Activated CD4-positive, alpha-beta T cell treated with anti-CD3 and anti-CD28 coated beads, Interleukin-2, amount 10 ng/mL, durations not matched to agents 7 days and 5 days (primary cell): ENCODE measurements around the gene MICU1. TPM values are rescaled to one million over a fixed set of nuclear protein-coding genes. Genes with fewer than 3 reads are reported as not detected.

Experiments
- CTCF ChIA-PET: fragments of 350-600 bp; sonication (Branson Sonifier 250); formaldehyde crosslinking; loops from one replicate; lab custom pipeline; 2021; ENCODE audit warnings: antibody characterized with exemption; lab: Charles Lee
- POLR2A ChIA-PET: fragments of 350-600 bp; sonication (Branson Sonifier 250); formaldehyde crosslinking; loops from one replicate; lab custom pipeline; 2021; ENCODE audit warnings: antibody characterized with exemption; lab: Charles Lee
- DNase-seq: peaks from one replicate; pipeline ENCODE4 v3.0.0-alpha.2; 2020
- H3K27ac Mint-ChIP-seq: one replicate; pipeline ENCODE4 v1.8.0; 2021; ENCODE audit warnings: mild to moderate bottlenecking, moderate library complexity, mixed read lengths
- H3K27me3 Mint-ChIP-seq: one replicate; pipeline ENCODE4 v1.8.0; 2021; ENCODE audit warnings: mixed read lengths
- H3K36me3 Mint-ChIP-seq: one replicate; pipeline ENCODE4 v1.8.0; 2021; ENCODE audit warnings: low read depth, mixed read lengths
- H3K4me1 Mint-ChIP-seq: one replicate; pipeline ENCODE4 v1.8.0; 2021; ENCODE audit warnings: mixed read lengths
- H3K4me3 Mint-ChIP-seq: one replicate; pipeline ENCODE4 v1.8.0; 2021; ENCODE audit warnings: mild to moderate bottlenecking, moderate library complexity, mixed read lengths
- H3K9me3 Mint-ChIP-seq: one replicate; pipeline ENCODE4 v1.8.0; 2021; ENCODE audit warnings: mixed read lengths
- total RNA-seq, 2 experiments: library from RNA; stranded (reverse); gene quantifications; one replicate each; pipeline ENCODE4 v1.2.3, GENCODE V29; 2021

MICU1 gene
- total RNA-seq, 2 experiments from 2014 or later: 27.3 to 28.7 TPM

GRCh38 chr10:72616716-72617115 lies 9.2 kb downstream of the MICU1 start:
- H3K27ac Mint-ChIP-seq: no peak overlapping the region
- DNase-seq: no peak
- no peak overlapping the region for H3K4me3 Mint-ChIP-seq
- peaks cover 7% of the 10 kb centered on the region for H3K4me1 Mint-ChIP-seq
- ChIA-PET POLR2A (no interaction called here), CTCF (no interaction called here)
- peaks cover 12% of the 10 kb centered on the region for H3K36me3 Mint-ChIP-seq
- H3K9me3 Mint-ChIP-seq: peaks cover 9% of the 10 kb centered on the region
- H3K27me3 Mint-ChIP-seq: no peaks in the 10 kb centered on the region

DNA sequence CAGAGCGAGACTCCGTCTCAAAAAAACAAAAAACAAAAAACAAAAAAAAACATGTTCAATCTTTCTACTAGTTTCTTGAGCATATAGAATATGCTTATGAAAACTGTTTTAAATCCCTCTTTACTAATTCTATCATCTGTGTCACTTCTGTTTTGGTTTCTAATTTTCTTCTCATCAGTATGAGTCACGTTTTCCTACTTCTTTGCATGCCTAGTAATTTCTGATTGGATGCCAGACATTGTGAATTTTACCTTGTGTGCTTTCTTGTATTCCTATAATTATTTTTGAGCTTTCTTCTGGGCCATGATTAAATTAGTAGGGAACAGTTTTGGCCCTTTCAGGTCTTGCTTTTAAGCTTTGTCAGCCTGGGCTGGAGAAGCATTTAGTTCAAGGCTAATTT lies 9.9 kb downstream of the MICU1 start:
- H3K9me3 Mint-ChIP-seq: peaks cover 9% of the 10 kb centered on the region
- CTCF ChIA-PET: interaction anchor here (0.7 kb wide), 1 partner anchor 42 kb away, joined by 4 read pairs; no protein-coding TSS in a partner anchor

GRCh38 chr10:72612203-72612826 lies 13.6 kb downstream of the MICU1 start:
- no peak for DNase-seq
- H3K4me3 Mint-ChIP-seq: no peak overlapping the region
- no peaks in the 10 kb centered on the region for H3K27me3 Mint-ChIP-seq
- peaks cover 11% of the 10 kb centered on the region for H3K4me1 Mint-ChIP-seq
- no peak overlapping the region for H3K27ac Mint-ChIP-seq
- POLR2A ChIA-PET: interaction anchor here (0.6 to 0.7 kb wide), 2 partner anchors 360 to 449 kb away, joined by 3 to 4 read pairs; no protein-coding TSS in a partner anchor
- peaks cover 19% of the 10 kb centered on the region for H3K36me3 Mint-ChIP-seq
- CTCF ChIA-PET: interaction anchor here (0.6 to 1.1 kb wide), 6 partner anchors 19 to 1015 kb away, joined by 3 to 4 read pairs (median 3); no protein-coding TSS in a partner anchor
- peaks cover 9% of the 10 kb centered on the region for H3K9me3 Mint-ChIP-seq

More for the DNA sequence above, 9.9 kb downstream of the MICU1 start:
- peaks cover 11% of the 10 kb centered on the region for H3K4me1 Mint-ChIP-seq
- POLR2A ChIA-PET: no interaction called here
- peaks cover 12% of the 10 kb centered on the region for H3K36me3 Mint-ChIP-seq
- H3K27ac Mint-ChIP-seq: no peak overlapping the region
- DNase-seq: no peak
- no peak overlapping the region for H3K4me3 Mint-ChIP-seq
- H3K27me3 Mint-ChIP-seq: no peaks in the 10 kb centered on the region

- Mint-ChIP-seq H3K36me3 (peaks cover 16% of the 10 kb centered on the region), H3K4me3 (no peak overlapping the region), H3K4me1 (peaks cover 11% of the 10 kb centered on the region), H3K27ac (no peak overlapping the region), H3K9me3 (peaks cover 7% of the 10 kb centered on the region), H3K27me3 (no peaks in the 10 kb centered on the region)
- POLR2A ChIA-PET: interaction anchor here (0.6 to 0.7 kb wide), 2 partner anchors 361 to 450 kb away, joined by 3 to 4 read pairs; no protein-coding TSS in a partner anchor
- CTCF ChIA-PET: interaction anchor here (0.6 to 1.1 kb wide), 4 partner anchors 14 to 951 kb away, joined by 3 read pairs; partner anchors contain the start of gene MICU1
- DNase-seq: no peak
Observed at GRCh38 chr10:72611783-72612182, 14.1 kb downstream of the MICU1 start.

DNA sequence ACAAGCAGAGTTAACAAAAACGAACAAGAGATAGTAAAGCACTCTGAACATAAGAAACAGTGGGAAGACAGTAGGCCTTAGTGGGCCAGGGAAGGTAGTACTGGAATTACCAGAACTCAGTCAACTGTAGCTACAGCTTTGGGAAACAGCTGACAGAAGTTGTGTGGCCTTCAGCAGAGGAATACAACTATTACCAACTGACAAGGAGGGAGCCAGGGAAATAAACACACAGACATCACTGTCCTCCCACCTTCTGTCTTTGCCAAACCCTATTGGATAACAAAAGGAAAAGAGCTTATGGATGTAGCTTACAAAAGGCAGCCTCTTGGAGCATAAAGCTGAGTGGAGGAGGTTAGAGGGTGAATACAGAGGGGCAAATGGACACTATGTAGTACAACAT lies 15.4 kb downstream of the MICU1 start:
- H3K4me3 Mint-ChIP-seq: no peak overlapping the region
- no peak for DNase-seq
- no peaks in the 10 kb centered on the region for H3K9me3 Mint-ChIP-seq
- CTCF ChIA-PET: interaction anchor here (1.1 kb wide), 1 partner anchor 15 kb away, joined by 3 read pairs; the partner anchor contains the start of gene MICU1
- peaks cover 6% of the 10 kb centered on the region for H3K36me3 Mint-ChIP-seq
- H3K4me1 Mint-ChIP-seq: peaks cover 8% of the 10 kb centered on the region
- H3K27me3 Mint-ChIP-seq: no peaks in the 10 kb centered on the region
- no peak overlapping the region for H3K27ac Mint-ChIP-seq
- POLR2A ChIA-PET: no interaction called here

DNA sequence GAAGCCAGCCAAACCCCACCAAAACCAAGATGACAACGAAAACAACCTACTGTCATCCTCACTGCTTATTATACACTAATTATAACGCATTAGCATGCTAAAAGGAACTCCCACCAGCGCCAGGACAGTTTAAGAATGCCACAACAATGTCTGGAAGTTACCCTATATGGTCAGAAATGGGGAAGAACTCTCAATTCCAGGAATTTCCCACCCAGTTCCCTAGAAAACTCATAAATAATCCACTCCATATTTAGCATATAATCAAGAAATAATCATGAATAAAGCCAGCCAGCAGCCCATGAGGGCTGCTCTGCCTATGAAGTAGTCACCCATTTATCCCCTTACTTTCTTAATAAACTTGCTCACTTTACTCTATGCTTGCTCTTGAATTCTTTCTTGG lies 20.8 kb downstream of the MICU1 start:
- Mint-ChIP-seq H3K9me3 (no peaks in the 10 kb centered on the region), H3K36me3 (peaks cover 6% of the 10 kb centered on the region), H3K27me3 (no peaks in the 10 kb centered on the region), H3K27ac (no peak overlapping the region), H3K4me1 (no peaks in the 10 kb centered on the region), H3K4me3 (no peak overlapping the region)
- ChIA-PET POLR2A (no interaction called here), CTCF (no interaction called here)
- DNase-seq: no peak

DNA sequence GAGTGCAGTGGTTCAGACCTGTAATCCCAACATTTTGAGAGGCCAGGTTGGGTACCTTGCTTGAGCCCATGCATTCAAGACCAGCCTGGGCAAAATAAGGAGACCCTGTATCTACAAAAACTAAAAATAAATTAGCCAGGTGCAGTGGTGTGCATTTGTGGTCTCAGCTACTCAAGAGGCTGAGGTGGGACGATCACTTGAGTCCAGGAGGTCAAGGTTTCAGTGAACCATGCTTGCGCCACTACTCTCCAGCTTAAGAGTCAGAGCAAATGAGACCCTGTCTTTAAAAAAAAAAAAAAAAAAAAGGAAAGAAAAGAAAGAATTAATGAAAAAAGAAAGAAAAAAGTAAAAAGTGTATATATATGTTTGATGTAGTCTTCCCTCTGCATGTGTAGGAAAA lies 24.7 kb downstream of the MICU1 start:
- Mint-ChIP-seq H3K27me3 (no peaks in the 10 kb centered on the region), H3K36me3 (peaks cover 2% of the 10 kb centered on the region), H3K4me1 (peaks cover 2% of the 10 kb centered on the region), H3K4me3 (no peak overlapping the region), H3K9me3 (no peaks in the 10 kb centered on the region), H3K27ac (no peak overlapping the region)
- ChIA-PET POLR2A (no interaction called here), CTCF (interaction anchor here (0.6 to 1.1 kb wide), 2 partner anchors 27 to 56 kb away, joined by 3 to 4 read pairs; no protein-coding TSS in a partner anchor)
- DNase-seq: no peak

DNA sequence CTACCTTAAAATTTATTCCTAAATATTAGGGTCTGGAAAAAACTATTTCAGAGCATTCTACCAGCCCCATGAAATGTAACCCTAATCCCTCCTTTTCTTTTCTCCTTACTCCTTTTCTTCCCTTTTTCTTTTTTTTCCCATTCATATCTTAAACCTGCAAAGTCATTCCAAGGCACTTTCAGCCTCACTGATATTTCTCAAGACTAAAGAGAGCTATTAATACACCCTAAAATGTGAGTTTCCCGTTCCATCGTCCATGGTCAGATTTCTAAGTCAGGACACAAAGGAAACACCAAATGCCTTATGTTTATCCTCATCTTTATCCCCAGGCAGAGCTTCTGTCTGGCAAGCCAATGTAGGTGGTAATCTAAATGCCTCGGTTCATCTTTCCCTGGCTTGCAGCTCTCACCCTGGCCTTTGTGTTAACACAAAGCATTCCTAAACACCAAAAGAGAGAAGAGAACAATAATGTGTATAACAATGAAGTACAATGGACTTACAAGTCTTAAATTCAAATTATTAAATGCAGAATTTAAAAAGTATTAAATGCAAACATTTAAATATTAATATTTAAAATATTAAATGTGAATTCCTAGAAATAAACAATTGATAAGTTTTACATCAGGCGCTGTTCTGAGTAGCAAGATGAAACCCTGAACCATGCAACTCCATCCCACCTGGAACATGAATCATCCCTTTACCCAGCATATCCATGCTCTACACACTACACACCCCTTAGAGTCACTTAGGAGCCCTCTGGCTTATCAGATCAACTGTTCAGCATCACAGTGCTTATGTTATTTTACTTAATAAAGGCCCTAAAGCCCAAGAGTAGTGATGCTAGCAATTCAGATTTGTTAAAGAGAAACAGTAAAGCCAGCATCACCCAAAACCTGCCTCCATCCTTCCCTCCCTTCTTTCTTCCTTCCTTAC lies 26.8 kb downstream of the MICU1 start:
- POLR2A ChIA-PET: no interaction called here
- no peak overlapping the region for H3K4me3 Mint-ChIP-seq
- no peak overlapping the region for H3K27ac Mint-ChIP-seq
- H3K9me3 Mint-ChIP-seq: no peaks in the 10 kb centered on the region
- H3K36me3 Mint-ChIP-seq: peaks cover 2% of the 10 kb centered on the region
- no peaks in the 10 kb centered on the region for H3K27me3 Mint-ChIP-seq
- DNase-seq: no peak
- peaks cover 2% of the 10 kb centered on the region for H3K4me1 Mint-ChIP-seq
- CTCF ChIA-PET: interaction anchor here (0.7 kb wide), 1 partner anchor 752 kb away, joined by 3 read pairs; no protein-coding TSS in a partner anchor

DNA sequence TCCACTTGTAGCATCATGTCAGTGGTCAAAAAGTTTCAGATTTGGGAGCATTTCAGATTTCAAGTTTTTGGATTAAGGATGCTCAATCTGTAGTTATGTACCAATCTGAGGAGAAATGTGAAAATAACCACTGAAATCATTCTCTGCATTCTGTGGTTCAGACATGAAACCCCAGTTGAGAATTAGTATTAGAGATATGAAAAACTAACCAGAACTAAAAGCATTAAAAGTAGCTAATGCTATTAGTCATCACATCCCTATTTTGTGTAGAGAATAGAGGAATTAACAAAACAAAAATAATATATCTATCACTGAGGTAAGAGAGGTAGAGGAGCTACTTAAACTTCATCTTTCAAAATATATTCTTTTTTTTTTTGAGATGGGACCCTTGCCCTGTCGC lies 28.0 kb downstream of the MICU1 start:
- Mint-ChIP-seq H3K27me3 (no peaks in the 10 kb centered on the region), H3K36me3 (peaks cover 5% of the 10 kb centered on the region), H3K27ac (no peak overlapping the region), H3K4me1 (peaks cover 2% of the 10 kb centered on the region), H3K9me3 (no peaks in the 10 kb centered on the region), H3K4me3 (no peak overlapping the region)
- no peak for DNase-seq
- POLR2A ChIA-PET: no interaction called here
- CTCF ChIA-PET: no interaction called here

DNA sequence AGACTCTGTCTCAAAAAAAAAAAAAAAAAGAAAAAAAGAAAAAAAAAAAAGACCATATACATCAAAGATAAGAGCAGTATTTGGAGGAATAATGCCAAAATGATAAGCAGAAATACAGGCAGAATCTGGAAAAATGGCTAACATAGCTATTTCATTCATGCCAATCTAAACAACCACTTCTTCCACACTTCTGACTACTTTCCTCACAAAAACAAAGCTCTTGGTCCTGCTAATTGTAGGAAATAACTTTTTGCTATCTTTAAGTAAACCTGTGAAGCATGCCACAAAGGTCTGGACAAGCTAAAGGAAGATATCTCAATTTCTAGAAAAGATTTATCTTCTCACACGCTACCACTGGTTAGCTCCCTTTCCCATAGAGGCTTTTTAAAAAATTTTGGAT lies 30.4 kb downstream of the MICU1 start:
- CTCF ChIA-PET: interaction anchor here (0.6 kb wide), 1 partner anchor 63 kb away, joined by 3 read pairs; no protein-coding TSS in a partner anchor
- Mint-ChIP-seq H3K4me3 (no peak overlapping the region), H3K27ac (no peak overlapping the region), H3K27me3 (no peaks in the 10 kb centered on the region), H3K4me1 (peaks cover 5% of the 10 kb centered on the region), H3K36me3 (peaks cover 10% of the 10 kb centered on the region), H3K9me3 (peaks cover 4% of the 10 kb centered on the region)
- no peak for DNase-seq
- POLR2A ChIA-PET: no interaction called here

DNA sequence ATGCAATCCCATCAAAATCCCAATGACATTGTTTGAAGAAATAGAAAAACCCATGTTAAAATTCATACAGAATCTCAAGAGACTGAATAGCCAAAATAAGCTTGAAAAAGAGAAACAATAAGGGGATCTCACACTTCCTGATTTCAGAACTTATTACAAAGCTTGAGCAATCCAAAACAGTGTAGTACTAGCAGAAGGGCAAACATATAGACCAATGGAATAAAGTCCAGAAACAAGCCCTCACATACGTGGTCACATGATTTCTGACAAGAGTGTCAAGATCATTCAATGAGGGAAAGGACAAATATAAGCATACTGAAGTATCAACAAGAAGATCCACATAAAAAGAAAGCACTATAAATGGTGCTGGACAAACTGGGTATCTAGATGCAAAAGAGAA lies 31.9 kb downstream of the MICU1 start:
- POLR2A ChIA-PET: no interaction called here
- Mint-ChIP-seq H3K4me1 (peaks cover 3% of the 10 kb centered on the region), H3K27me3 (no peaks in the 10 kb centered on the region), H3K4me3 (no peak overlapping the region), H3K9me3 (peaks cover 4% of the 10 kb centered on the region), H3K27ac (no peak overlapping the region), H3K36me3 (peaks cover 12% of the 10 kb centered on the region)
- CTCF ChIA-PET: no interaction called here
- DNase-seq: no peak

GRCh38 chr10:72588266-72588665 lies 37.6 kb downstream of the MICU1 start:
- Mint-ChIP-seq H3K36me3 (peaks cover 10% of the 10 kb centered on the region), H3K27ac (no peak overlapping the region)
- CTCF ChIA-PET: no interaction called here

More at GRCh38 chr10:72588266-72588665, 37.6 kb downstream of the MICU1 start:
- Mint-ChIP-seq H3K4me3 (no peak overlapping the region), H3K9me3 (peaks cover 4% of the 10 kb centered on the region), H3K27me3 (no peaks in the 10 kb centered on the region), H3K4me1 (peaks cover 7% of the 10 kb centered on the region)
- POLR2A ChIA-PET: no interaction called here
- DNase-seq: no peak
